K562 (cell line): ENCODE results near the gene LPAR3. TPM values are rescaled to one million over a fixed set of nuclear protein-coding genes. Genes with fewer than 3 reads are reported as not detected.

Source experiments
- ATAC-seq: fragments of 200-7000 bp; cut with Tn5 transposase; 3 replicates; pipeline ENCODE4 v1.9.1; 2020; ENCODE audit warnings: moderate library complexity
- BruUV-seq: library from RNA; stranded (reverse); fragments of 400-500 nt; replicated peaks from 2 replicates; lab custom pipeline; 2021; lab: Mats Ljungman, UMichigan
- CTCF ChIA-PET: fragments of 300-600 bp; formaldehyde crosslinking; extraction: SDS; loops from one replicate; lab custom pipeline; 2021; ENCODE audit warnings: low intra/inter-chr PET ratio; lab: Yijun Ruan, JAX
- POLR2A ChIA-PET: fragments of 300-600, 350-650 bp; sonication (Branson Sonifier 250); formaldehyde crosslinking; extraction: SDS; loops from one replicate; lab custom pipeline; 2021; ENCODE audit warnings: antibody characterized with exemption, inconsistent platforms; lab: Yijun Ruan, JAX
- DNase-seq, 4 experiments: peaks; one replicate each; pipeline versions ENCODE4 v3.0.0 to v3.0.0-alpha.2; 2011 to 2018; ENCODE audit warnings: low spot score in 3 of 4, mixed read lengths in 3 of 4; ENCODE audit errors: extremely low read depth in 1 of 4
- FAIRE-seq: peaks from 2 replicates; lab custom pipeline; 2011; peaks lifted over from hg19 to GRCh38; lab: Jason Lieb, UNC
- H2AFZ ChIP-seq: 2 replicates; pipeline ENCODE4 v1.6.0; 2011; ENCODE audit warnings: low read depth, low read length, control low read depth, inconsistent platforms
- H3K27ac ChIP-seq: fragments of 200-600 bp; 3 replicates; pipeline ENCODE4 v1.8.0; 2011; ENCODE audit warnings: low read depth, mild to moderate bottlenecking, control low read depth, inconsistent platforms, low read length, moderate library complexity, mixed read lengths; ENCODE audit errors: extremely low read depth
- H3K27me3 ChIP-seq, 2 experiments: fragments of 300-600 bp in 1 of 2; 2 replicates in 1 of 2; 3 replicates in 1 of 2; pipeline versions ENCODE4 v1.6.0 to v1.8.0; 2011; ENCODE audit warnings: inconsistent platforms in 2 of 2, low read length in 2 of 2, mild to moderate bottlenecking in 1 of 2, mixed read lengths in 1 of 2, moderate library complexity in 1 of 2; ENCODE audit not compliant: control insufficient read depth in 2 of 2, insufficient read depth in 2 of 2
- H3K36me3 ChIP-seq: fragments of 300-600 bp; 3 replicates; pipeline ENCODE4 v1.8.0; 2011; ENCODE audit warnings: mild to moderate bottlenecking, low read length, inconsistent platforms; ENCODE audit not compliant: control insufficient read depth, insufficient read depth
- H3K4me1 ChIP-seq, 2 experiments: fragments of 200-600 bp in 1 of 2; replicated peaks in 1 of 2; 2 replicates in 1 of 2; 3 replicates in 1 of 2; pipeline versions ENCODE4 v1.5.1 to v1.8.0; 2011; ENCODE audit warnings: inconsistent platforms in 2 of 2, low read length in 2 of 2, mild to moderate bottlenecking in 1 of 2, mixed read lengths in 1 of 2, moderate library complexity in 1 of 2; ENCODE audit not compliant: control insufficient read depth in 2 of 2, insufficient read depth in 2 of 2
- H3K4me2 ChIP-seq: 2 replicates; pipeline ENCODE4 v1.6.1; 2011; ENCODE audit warnings: low read length, control low read depth, inconsistent platforms, mixed read lengths; ENCODE audit not compliant: insufficient read depth
- H3K4me3 ChIP-seq: fragments of 200-600 bp; sonication (generic), shearing (Covaris generic); 2 replicates; pipeline ENCODE4 v1.5.1; 2016; ENCODE audit warnings: control low read depth, inconsistent platforms
- H3K79me2 ChIP-seq: fragments of 200-600 bp; 3 replicates; pipeline ENCODE4 v1.8.0; 2011; ENCODE audit warnings: low read length, inconsistent platforms; ENCODE audit not compliant: control insufficient read depth, insufficient read depth
- H3K9ac ChIP-seq, 2 experiments: 2 replicates each; pipeline versions ENCODE4 v1.6.0 to v1.6.1; 2011; ENCODE audit warnings: low read depth in 2 of 2, low read length in 2 of 2, control low read depth in 1 of 2, inconsistent platforms in 1 of 2, mild to moderate bottlenecking in 1 of 2, mixed read lengths in 1 of 2; ENCODE audit not compliant: insufficient read depth in 1 of 2
- H3K9me1 ChIP-seq: one replicate; pipeline ENCODE4 v1.6.0; 2011; ENCODE audit warnings: inconsistent platforms, mild to moderate bottlenecking, low read length, moderate library complexity; ENCODE audit not compliant: control insufficient read depth, insufficient read depth
- H3K9me3 ChIP-seq: replicated peaks from 2 replicates; pipeline ENCODE4 v1.5.1; 2011; ENCODE audit warnings: low read depth, low read length, inconsistent platforms; ENCODE audit not compliant: control insufficient read depth, insufficient read depth
- H4K20me1 ChIP-seq: replicated peaks from 2 replicates; pipeline ENCODE4 v1.6.1; 2011; ENCODE audit warnings: low read length, inconsistent platforms, mixed read lengths; ENCODE audit not compliant: control insufficient read depth, insufficient read depth
- ETS1 ChIP-seq: conservative IDR thresholded peaks from 2 replicates; pipeline ENCODE4 v1.6.1; 2011; ENCODE audit warnings: low read depth, mild to moderate bottlenecking, low read length; ENCODE audit not compliant: control insufficient read depth
- FOSL1 ChIP-seq: fragments of 200-800 bp; sonication (Bioruptor generic); conservative IDR thresholded peaks from 2 replicates; pipeline ENCODE4 v1.6.1; 2016; ENCODE audit warnings: missing genetic modification characterization, missing compliant biosample characterization
- FOXK1 ChIP-seq: sonication (generic); formaldehyde crosslinking; IDR thresholded peaks from 2 replicates; pipeline ENCODE4 v1.8.0; 2022; ENCODE audit warnings: missing genetic modification reagents, mild to moderate bottlenecking, borderline replicate concordance
- NCOA6 ChIP-seq: fragments of 450-650 bp; IDR thresholded peaks from 2 replicates; pipeline ENCODE4 v1.6.1; 2017; ENCODE audit warnings: mild to moderate bottlenecking
- ZHX1 ChIP-seq: fragments of 150-350 bp; conservative IDR thresholded peaks from 2 replicates; pipeline ENCODE4 v1.6.1; 2014; ENCODE audit warnings: low read length
- ZNF277 ChIP-seq: fragments of 250-450 bp; sonication (Bioruptor Pico); IDR thresholded peaks from 2 replicates; pipeline ENCODE4 v1.8.0; 2022; ENCODE audit warnings: inconsistent platforms, mild to moderate bottlenecking, moderate library complexity, borderline replicate concordance
- WGBS: fragments of 100-300 bp; shearing (Covaris generic); methylation state at CpG from one replicate; pipeline ENCODE4 v1.1.6; 2016; ENCODE audit warnings: low coverage, mixed read lengths; ENCODE audit not compliant: insufficient coverage; ENCODE audit errors: missing lambda C conversion rate; 5-methylcytosine and 5-hydroxymethylcytosine counted together
- in situ Hi-C: fragments of 300-500 bp; cut with MboI; formaldehyde crosslinking; loops from 4 replicates; pipeline ENCODE4 v1.15.0; 2018; ENCODE audit warnings: inconsistent platforms, mixed read lengths
- intact Hi-C: fragments of 100-400 bp; cut with micrococcal nuclease; formaldehyde crosslinking; loops from 2 replicates; pipeline ENCODE4 v1.14.2; 2022
- polyA plus RNA-seq, 8 experiments: library from polyadenylated mRNA; depleted of rRNA in 4 of 8; stranded (reverse) in 5 of 8; unstranded in 3 of 8; fragments of >200 nt; fragmentation: Nextera tagmentation in 2 of 8; fragmentation: Illumina TruSeq in 1 of 8; extraction: Ambion mirVana in 2 of 8; extraction: Trizol in 1 of 8; gene quantifications; 2 replicates each; pipeline versions ENCODE4 v1.2.1 to v1.2.3, GENCODE V29; 2011 to 2014; ENCODE audit warnings: inconsistent platforms in 1 of 8, missing spikeins in 1 of 8
- total RNA-seq, 7 experiments: library from RNA; depleted of rRNA in 6 of 7; stranded (reverse); fragments of >200 nt in 6 of 7; fragmentation: Illumina TruSeq in 2 of 7; extraction: Trizol in 2 of 7; gene quantifications; 2 replicates each; pipeline versions ENCODE4 v1.2.1 to v1.2.3, GENCODE V29; 2011 to 2021; ENCODE audit warnings: low replicate concordance in 1 of 7

LPAR3 gene
- total and polyA plus RNA-seq, 9 of the 15 experiments (the other 6 are each of a cell fraction or from before 2014, with no cell fraction given), result 0.11 TPM; not detected in 8

GRCh38 chr1:84774669-84775534 lies 118.1 kb downstream of the LPAR3 start:
- FAIRE-seq, result no peak

More at GRCh38 chr1:84774669-84775534, 118.1 kb downstream of the LPAR3 start:
- no peaks in the 10 kb centered on the region for H3K79me2 ChIP-seq
- H2AFZ ChIP-seq, result no peak overlapping the region
- H3K4me1 ChIP-seq, result no peaks in the 10 kb centered on the region
- CTCF ChIA-PET, result no interaction called here
- no peaks in the 10 kb centered on the region; the same call in 2 of the 3 replicates for H3K36me3 ChIP-seq
- H3K9me3 ChIP-seq, result no peaks in the 10 kb centered on the region
- no peak overlapping the region for H3K4me2 ChIP-seq
- no peaks in the 10 kb centered on the region for H3K9me1 ChIP-seq
- POLR2A ChIA-PET, result no interaction called here
- in situ Hi-C loops (loop anchor here (25.0 kb wide), 1 partner anchor 638 kb away; the partner anchor contains the start of gene PRKACB), intact Hi-C loops (loop anchor here (5.0 to 10.0 kb wide), 4 partner anchors 162 to 843 kb away; no protein-coding TSS in a partner anchor)
- no peak overlapping the region for H3K27ac ChIP-seq
- no peak overlapping the region for H3K9ac ChIP-seq
- 5% methylated on average over 16 of the region's 16 CpGs for WGBS
- H4K20me1 ChIP-seq, result no peaks in the 10 kb centered on the region
- peaks cover 2 to 16% of the 10 kb centered on the region in 2 experiments; a peak in 3 of 5 replicates for H3K27me3 ChIP-seq
- ATAC-seq (no peak), DNase-seq (no peak)
- TF ChIP-seq ZHX1, result no peak
- TF ChIP-seq FOSL1, result no peak
- TF ChIP-seq FOXK1 (CRISPR knock-in tag), result no peak
- no peak for TF ChIP-seq NCOA6
- no peak for TF ChIP-seq ETS1
- TF ChIP-seq ZNF277 (CRISPR knock-in tag), result no peak
- no peak overlapping the region for H3K4me3 ChIP-seq
- no TSS peak for BruUV-seq
